ENCODE data around the gene ADAP1.
"Not testable (repeated sequence)": the region's sequence is repeated elsewhere in the genome, so short reads cannot be mapped to it uniquely, and the experiment has no call there.

ADAP1 gene

DNA sequence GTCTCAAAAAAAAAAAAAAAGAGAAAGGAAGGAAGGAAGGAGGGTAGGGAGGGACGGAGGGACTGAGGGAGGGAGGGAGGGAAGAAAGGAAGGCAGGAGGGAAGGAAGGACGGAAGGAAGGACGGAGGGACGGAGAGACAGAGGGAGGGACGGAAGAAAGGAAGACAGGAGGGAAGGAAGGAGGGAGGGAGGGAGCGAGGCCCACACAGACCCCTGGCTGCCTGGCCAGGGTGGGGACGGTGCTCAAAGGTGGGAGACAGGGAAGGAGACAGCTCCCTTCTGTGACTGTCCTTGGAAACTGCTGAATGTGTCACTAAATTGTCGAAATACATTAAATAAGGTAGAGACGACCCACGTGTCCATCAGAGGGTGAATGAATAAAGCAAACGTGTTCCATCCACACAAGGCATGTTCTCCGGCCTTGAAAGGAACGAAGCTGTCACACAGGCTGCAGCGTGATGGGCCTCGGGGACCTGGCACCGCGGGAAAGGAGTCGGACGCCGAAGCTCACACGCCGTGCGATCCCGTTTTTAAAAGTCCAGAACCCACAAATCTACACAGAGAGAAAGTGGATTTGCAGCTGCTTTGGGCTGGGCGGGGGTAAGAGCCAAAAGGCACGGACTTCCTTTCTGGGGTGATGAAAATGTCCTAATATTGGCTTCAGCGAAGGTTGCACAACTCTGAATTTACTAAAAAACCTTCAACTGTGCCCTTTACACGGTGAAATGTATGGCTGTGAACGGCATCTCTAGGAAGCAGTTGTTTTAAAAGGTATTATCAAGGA is 23.3 kb downstream of the ADAP1 start:
- no peak overlapping the region for H3K4me3 ChIP-seq
- TF ChIP-seq, protein P1, sequence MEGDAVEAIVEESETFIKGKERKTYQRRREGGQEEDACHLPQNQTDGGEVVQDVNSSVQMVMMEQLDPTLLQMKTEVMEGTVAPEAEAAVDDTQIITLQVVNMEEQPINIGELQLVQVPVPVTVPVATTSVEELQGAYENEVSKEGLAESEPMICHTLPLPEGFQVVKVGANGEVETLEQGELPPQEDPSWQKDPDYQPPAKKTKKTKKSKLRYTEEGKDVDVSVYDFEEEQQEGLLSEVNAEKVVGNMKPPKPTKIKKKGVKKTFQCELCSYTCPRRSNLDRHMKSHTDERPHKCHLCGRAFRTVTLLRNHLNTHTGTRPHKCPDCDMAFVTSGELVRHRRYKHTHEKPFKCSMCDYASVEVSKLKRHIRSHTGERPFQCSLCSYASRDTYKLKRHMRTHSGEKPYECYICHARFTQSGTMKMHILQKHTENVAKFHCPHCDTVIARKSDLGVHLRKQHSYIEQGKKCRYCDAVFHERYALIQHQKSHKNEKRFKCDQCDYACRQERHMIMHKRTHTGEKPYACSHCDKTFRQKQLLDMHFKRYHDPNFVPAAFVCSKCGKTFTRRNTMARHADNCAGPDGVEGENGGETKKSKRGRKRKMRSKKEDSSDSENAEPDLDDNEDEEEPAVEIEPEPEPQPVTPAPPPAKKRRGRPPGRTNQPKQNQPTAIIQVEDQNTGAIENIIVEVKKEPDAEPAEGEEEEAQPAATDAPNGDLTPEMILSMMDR (IDR thresholded peaks at IDR 0.05): no peak
- peak overlapping the region in 1 of 2 donors; percentile 16 for H3K27ac ChIP-seq
- DNase-seq (ENCODE audit: low spot score): no peak

DNA sequence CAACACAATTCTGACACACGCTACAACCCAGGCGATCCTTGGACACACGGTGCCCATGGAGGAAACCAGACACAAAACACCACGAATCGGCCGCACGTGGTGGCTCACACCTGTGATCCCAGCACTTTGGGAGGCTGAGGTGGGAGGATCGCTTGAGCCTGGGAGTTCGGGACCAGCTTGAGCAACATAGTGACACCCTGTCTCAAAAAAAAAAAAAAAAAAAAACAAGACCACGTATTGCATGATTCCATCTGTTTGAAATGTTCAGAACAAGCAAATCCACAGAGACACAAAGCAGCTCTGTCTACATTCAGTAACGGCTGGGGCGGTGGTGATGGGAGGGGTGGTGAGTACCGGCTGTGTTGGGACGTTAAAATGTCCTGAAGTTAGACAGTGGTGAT is 25.2 kb downstream of the ADAP1 start:
- Histone ChIP-seq H3K27ac (no peak overlapping the region), H3K4me3 (no peak overlapping the region)
- no peak for DNase-seq (ENCODE audit: low spot score)
- TF ChIP-seq, protein P1 (IDR thresholded peaks at IDR 0.05): no peak

DNA sequence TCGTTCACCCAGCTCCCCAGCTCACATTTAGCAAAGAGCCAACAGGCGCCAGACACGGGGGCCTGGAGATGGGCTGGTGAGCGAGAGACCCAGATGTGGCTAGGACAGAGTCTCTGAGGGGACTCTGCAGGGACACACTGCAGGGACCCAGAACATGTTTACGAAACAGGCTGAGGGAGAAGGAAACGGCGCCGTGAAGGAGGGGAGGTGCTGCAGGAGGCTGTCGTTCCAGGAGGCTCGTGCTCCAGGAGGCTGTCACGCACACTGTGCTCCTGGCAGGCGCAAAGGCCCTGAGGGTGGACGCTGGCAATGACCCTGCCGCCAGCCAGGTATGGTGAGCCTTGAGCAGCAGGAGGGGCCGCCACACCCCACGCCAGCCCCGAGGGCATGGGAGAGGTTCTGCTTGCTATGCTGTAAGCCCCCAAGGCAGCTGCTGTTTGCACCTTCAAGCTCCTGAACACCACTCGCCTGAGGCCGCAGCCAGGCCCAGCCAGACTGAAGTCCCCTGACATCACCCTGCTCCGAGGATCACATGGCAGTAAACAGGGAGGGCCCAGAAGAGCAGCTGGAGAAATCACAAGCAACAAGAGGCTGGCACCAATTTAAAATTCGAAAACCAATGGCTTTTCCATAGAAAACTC is 27.3 kb downstream of the ADAP1 start:
- TF ChIP-seq, protein P1 (IDR thresholded peaks at IDR 0.05): no peak
- DNase-seq (ENCODE audit: low spot score): no peak
- H3K27ac ChIP-seq: no peak overlapping the region
- no peak overlapping the region for H3K4me3 ChIP-seq

DNA sequence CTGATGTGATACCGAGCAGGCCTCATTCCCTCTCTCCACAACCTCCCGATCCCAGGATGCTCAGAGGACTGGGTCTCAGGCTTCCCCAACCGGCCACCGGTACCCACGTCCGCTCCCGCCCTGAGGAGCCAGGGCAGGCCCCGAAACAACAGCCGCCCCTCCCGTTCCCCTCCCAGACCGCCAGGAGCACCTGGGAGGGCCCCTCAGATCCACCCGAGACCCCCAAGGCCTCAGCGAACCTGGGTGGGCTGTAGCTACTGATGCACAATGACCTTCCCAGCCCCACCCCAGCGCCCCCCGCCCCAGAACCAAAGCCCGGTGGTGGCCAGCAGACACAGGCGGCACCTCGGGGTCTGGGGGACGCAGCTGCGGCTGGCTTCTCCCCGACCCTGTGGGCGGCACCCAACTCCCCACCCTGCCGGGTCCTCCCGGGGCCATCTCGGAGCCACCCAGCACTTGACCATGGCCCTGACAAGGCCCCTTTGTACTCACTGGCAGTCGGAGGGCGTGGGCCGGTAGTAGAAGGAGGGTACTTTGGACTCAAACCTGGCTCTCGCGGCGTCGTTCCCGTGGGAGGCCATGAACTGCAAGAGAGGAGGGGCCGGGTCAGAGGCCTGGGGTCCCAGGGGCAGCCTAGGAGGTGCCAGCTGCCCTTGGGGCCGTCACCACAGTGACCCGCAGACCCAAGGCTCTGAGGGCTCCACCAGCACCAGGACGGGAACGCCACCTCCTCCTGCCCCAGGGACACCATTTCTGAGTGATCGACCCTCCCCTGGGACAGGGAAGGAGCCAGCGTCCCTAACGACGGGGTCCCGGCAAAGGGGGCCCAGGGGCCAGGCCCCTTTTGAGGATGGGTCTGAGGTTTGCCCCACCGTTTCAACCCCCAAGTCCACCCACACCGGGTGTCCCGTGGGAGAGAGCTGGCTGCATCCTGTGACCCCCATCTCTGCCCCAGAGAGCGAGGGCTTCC is 28.1 kb downstream of the ADAP1 start:
- no peak for DNase-seq (ENCODE audit: low spot score)
- H3K4me3 ChIP-seq: no peak overlapping the region
- TF ChIP-seq, protein P1 (IDR thresholded peaks at IDR 0.05): no peak
- peak overlapping the region in 1 of 2 donors; percentile 37 for H3K27ac ChIP-seq

DNA sequence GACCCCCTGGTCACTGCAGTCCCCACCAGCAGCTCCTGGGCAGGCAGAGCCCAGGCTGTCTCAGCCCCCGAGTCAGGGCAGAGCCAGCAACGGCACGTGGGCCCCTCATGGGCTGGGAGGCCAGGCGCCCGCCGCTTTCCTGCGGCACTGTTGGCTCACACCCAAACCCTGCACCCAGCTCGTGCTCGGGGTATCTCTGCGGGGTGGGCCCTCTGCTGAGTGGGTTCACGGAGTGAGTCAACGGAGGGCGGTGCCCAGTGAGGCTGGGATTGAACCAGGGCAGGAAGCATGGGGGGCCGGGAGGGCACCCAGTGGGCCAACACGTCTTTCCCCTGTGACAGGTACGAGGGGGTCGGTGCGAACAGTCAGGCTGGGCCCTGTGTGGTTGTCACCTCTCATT is 28.9 kb downstream of the ADAP1 start:
- DNase-seq (ENCODE audit: low spot score): no peak
- Histone ChIP-seq H3K27ac (peak overlapping the region in 1 of 2 donors; percentile 37), H3K4me3 (no peak overlapping the region)
- TF ChIP-seq, protein P1 (IDR thresholded peaks at IDR 0.05): no peak

DNA sequence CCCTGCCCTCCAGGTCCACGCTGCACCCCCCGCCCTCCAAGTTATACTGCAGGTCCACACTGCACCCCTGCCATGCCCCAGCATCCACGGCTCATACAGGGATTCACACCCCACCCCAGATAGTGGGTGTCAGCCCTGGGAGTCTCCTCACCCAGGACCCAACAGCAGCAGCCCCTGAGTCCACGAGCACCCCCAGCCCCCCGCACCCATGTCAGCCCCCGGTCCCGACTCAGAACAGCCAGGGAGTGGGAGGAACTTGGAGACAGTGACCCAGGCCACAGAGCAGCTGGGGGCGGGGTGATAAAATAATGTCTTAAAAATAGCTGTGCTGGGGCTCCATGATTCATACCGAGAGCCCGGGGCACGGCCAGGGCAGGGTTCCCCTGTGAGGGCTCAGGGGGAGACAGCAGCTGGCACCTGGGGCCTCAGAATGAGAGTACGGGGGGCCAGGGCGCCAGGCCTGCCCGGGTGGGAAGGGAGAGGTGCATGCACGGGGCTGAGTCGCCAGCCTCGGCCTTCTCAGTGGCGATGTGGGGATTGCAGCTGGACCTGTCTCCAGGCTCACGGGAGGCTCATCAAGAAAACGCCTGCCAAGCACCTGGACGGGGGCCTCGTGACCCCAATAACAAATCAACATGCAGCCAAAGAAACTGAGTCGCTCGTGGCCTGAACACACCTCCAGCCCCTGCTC is 29.8 kb downstream of the ADAP1 start:
- DNase-seq (ENCODE audit: low spot score): no peak
- Histone ChIP-seq H3K27ac (no peak overlapping the region), H3K4me3 (no peak overlapping the region)
- TF ChIP-seq, protein P1 (IDR thresholded peaks at IDR 0.05): no peak

DNA sequence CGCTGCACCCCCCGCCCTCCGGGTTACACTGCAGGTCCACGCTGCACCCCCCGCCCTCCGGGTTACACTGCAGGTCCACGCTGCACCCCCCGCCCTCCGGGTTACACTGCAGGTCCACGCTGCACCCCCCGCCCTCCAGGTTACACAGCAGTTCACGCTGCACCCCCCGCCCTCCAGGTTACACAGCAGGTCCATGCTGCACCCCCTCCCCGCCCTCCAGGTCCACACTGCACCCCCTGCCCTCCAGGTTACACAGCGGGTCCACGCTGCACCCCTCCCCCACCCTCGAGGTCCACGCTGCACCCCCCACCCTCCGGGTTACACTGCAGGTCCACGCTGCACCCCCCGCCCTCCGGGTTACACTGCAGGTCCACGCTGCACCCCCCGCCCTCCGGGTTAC is 30.4 kb downstream of the ADAP1 start:
- not testable (repeated sequence) for DNase-seq (ENCODE audit: low spot score); H3K4me3 ChIP-seq
- H3K27ac ChIP-seq: peak overlapping the region in 1 of 2 donors; percentile 74

All from coronary artery (tissue), 2 donors.